ENCODE results near the gene ISL1.

GRCh38 chr5:51375084-51375483 lies 8.2 kb upstream of the ISL1 start:
- TF ChIP-seq POLR2A (IDR thresholded peaks at IDR 0.05; ENCODE audit: control extremely low read depth in 1 of 2, low read depth in 2 of 2, low read length in 2 of 2): no peak
- no peak for TF ChIP-seq CHD1 (IDR thresholded peaks at IDR 0.05; ENCODE audit: low read depth, low read length)
- no peak for TF ChIP-seq BRCA1 (IDR thresholded peaks at IDR 0.05; ENCODE audit: low read depth, low read length)
- no peak for TF ChIP-seq BACH1 (IDR thresholded peaks at IDR 0.05; ENCODE audit: low read length)

Data from H1 (cell line).